Smooth muscle cell (in vitro differentiated cells): ENCODE data around the gene TBX18. TPM values are rescaled to one million over a fixed set of nuclear protein-coding genes. Genes with fewer than 3 reads are reported as not detected.

Source experiments
- DNase-seq: peaks from one replicate; lab custom pipeline; 2025; ENCODE audit not compliant: unreplicated experiment; lab: John Stamatoyannopoulos, UW
- H2AFZ ChIP-seq: fragments of 200-600 bp; sonication (generic); 2 replicates; pipeline ENCODE4 v1.6.0; 2016; ENCODE audit warnings: antibody characterized with exemption, low read depth, mild to moderate bottlenecking
- H3F3A ChIP-seq: fragments of 200-600 bp; sonication (generic); 2 replicates; pipeline ENCODE4 v1.6.0; 2017; ENCODE audit warnings: antibody characterized with exemption, low read depth
- H3K27ac ChIP-seq: fragments of 200-600 bp; sonication (generic); 2 replicates; pipeline ENCODE4 v1.5.1; 2016; ENCODE audit warnings: low read depth, mild to moderate bottlenecking
- H3K27me3 ChIP-seq: fragments of 200-600 bp; sonication (generic); 2 replicates; pipeline ENCODE4 v1.6.1; 2016; ENCODE audit warnings: low read depth, mild to moderate bottlenecking
- H3K36me3 ChIP-seq: fragments of 200-600 bp; sonication (generic); 2 replicates; pipeline ENCODE4 v1.5.1; 2016; ENCODE audit warnings: low read depth
- H3K4me1 ChIP-seq: fragments of 200-600 bp; sonication (generic); 2 replicates; pipeline ENCODE4 v1.5.1; 2016; ENCODE audit warnings: low read depth
- H3K4me2 ChIP-seq: fragments of 200-600 bp; sonication (generic); 2 replicates; pipeline ENCODE4 v1.6.0; 2016; ENCODE audit warnings: mild to moderate bottlenecking
- H3K4me3 ChIP-seq: fragments of 200-600 bp; sonication (generic); 2 replicates; pipeline ENCODE4 v1.5.1; 2016; ENCODE audit warnings: mild to moderate bottlenecking
- H3K79me2 ChIP-seq: fragments of 200-600 bp; sonication (generic); 2 replicates; pipeline ENCODE4 v1.6.0; 2016; ENCODE audit warnings: low read depth, mild to moderate bottlenecking
- H3K9ac ChIP-seq: fragments of 200-600 bp; sonication (generic); 2 replicates; pipeline ENCODE4 v1.6.0; 2016; ENCODE audit warnings: low read depth
- H3K9me3 ChIP-seq: fragments of 200-600 bp; sonication (generic); replicated peaks from 2 replicates; pipeline ENCODE4 v1.5.1; 2016; ENCODE audit warnings: low read depth
- H4K20me1 ChIP-seq: fragments of 200-600 bp; sonication (generic); 2 replicates; pipeline ENCODE4 v1.6.0; 2016; ENCODE audit warnings: low read depth
- WGBS: methylation state at CpG from one replicate; pipeline ENCODE4 v1.1.7; 2016; ENCODE audit warnings: low lambda C conversion rate; 5-methylcytosine and 5-hydroxymethylcytosine counted together
- polyA plus RNA-seq: library from polyadenylated mRNA; unstranded; fragments of >200 nt; fragmentation: Nextera tagmentation; extraction: Ambion mirVana; gene quantifications from 2 replicates; pipeline ENCODE4 v1.2.1, GENCODE V29; 2016
- total RNA-seq: library from RNA; depleted of rRNA; stranded (reverse); fragments of >200 nt; gene quantifications from 2 replicates; pipeline ENCODE4 v1.2.3, GENCODE V29; 2014
- TF ChIP-seq, protein P1 (sequence below): fragments of 200-600 bp; sonication (generic); IDR thresholded peaks from 2 replicates; pipeline ENCODE4 v1.5.1; 2017; ENCODE audit warnings: borderline replicate concordance, mild to moderate bottlenecking, antibody characterized with exemption; ENCODE audit not compliant: insufficient read depth, poor library complexity, severe bottlenecking

Gene TBX18
- total and polyA plus RNA-seq, 2 experiments from 2014 or later, result 0.59 to 2.3 TPM

DNA sequence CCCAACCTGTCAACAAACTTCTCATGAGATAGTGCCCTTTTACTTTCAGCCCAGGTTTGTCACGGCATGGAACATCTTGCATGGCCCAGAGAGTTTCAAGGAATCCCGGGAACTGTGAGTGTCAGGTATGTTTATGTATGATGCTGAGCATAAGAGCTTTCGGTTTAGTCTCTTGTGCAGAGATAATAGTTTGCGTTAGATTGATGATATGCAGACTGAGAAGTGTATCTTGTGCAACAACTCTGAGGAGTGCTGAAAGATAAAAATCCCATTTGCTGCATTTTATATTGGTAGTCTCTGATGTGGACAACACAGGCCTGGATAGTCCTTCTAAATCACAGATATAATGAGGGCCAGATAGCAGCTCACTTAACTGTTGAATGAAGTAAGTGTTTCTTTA is 99.0 kb downstream of the TBX18 start:
- Histone ChIP-seq H3K4me3 (no peak overlapping the region), H3K79me2 (no peaks in the 10 kb centered on the region), H3K27ac (no peak overlapping the region), H3K36me3 (no peaks in the 10 kb centered on the region), H3K4me1 (no peaks in the 10 kb centered on the region), H4K20me1 (no peaks in the 10 kb centered on the region), H3K9me3 (no peaks in the 10 kb centered on the region), H3F3A (no peaks in the 10 kb centered on the region), H2AFZ (no peak overlapping the region), H3K4me2 (no peak overlapping the region), H3K27me3 (no peaks in the 10 kb centered on the region), H3K9ac (no peak overlapping the region)
- TF ChIP-seq, protein P1, sequence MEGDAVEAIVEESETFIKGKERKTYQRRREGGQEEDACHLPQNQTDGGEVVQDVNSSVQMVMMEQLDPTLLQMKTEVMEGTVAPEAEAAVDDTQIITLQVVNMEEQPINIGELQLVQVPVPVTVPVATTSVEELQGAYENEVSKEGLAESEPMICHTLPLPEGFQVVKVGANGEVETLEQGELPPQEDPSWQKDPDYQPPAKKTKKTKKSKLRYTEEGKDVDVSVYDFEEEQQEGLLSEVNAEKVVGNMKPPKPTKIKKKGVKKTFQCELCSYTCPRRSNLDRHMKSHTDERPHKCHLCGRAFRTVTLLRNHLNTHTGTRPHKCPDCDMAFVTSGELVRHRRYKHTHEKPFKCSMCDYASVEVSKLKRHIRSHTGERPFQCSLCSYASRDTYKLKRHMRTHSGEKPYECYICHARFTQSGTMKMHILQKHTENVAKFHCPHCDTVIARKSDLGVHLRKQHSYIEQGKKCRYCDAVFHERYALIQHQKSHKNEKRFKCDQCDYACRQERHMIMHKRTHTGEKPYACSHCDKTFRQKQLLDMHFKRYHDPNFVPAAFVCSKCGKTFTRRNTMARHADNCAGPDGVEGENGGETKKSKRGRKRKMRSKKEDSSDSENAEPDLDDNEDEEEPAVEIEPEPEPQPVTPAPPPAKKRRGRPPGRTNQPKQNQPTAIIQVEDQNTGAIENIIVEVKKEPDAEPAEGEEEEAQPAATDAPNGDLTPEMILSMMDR, result no peak
- WGBS, result 61% methylated on average over 4 of the region's 4 CpGs
- no peak for DNase-seq

DNA sequence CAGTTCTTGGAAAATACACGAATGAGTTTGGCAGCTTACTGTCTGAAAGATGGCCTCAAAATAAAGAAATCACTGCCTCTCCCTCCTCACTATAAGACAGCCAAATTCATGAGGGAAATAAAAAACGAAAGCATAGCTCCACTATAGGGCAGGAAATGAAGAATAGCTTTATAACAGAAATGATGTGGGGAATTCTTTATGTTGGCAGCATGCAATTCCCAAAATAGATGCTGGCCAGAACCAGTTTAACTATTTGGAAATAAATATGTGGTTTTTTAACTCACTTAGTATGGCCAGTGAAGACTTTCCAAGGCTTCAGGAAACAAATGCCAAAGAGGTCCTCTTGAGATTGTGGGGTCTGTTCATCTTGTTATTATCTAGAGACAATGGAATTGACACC is 100.5 kb downstream of the TBX18 start:
- H3F3A ChIP-seq, result no peaks in the 10 kb centered on the region
- no peaks in the 10 kb centered on the region for H3K9me3 ChIP-seq
- H3K79me2 ChIP-seq, result no peaks in the 10 kb centered on the region
- no peak overlapping the region for H3K4me2 ChIP-seq
- H3K36me3 ChIP-seq, result no peaks in the 10 kb centered on the region
- H2AFZ ChIP-seq, result no peak overlapping the region
- DNase-seq, result no peak
- WGBS, result 92% methylated on average over 2 of the region's 2 CpGs
- no peak overlapping the region for H3K9ac ChIP-seq
- H3K4me1 ChIP-seq, result no peaks in the 10 kb centered on the region
- TF ChIP-seq, protein P1, result no peak
- no peak overlapping the region for H3K27ac ChIP-seq
- H3K4me3 ChIP-seq, result no peak overlapping the region
- no peaks in the 10 kb centered on the region for H4K20me1 ChIP-seq
- H3K27me3 ChIP-seq, result no peaks in the 10 kb centered on the region

DNA sequence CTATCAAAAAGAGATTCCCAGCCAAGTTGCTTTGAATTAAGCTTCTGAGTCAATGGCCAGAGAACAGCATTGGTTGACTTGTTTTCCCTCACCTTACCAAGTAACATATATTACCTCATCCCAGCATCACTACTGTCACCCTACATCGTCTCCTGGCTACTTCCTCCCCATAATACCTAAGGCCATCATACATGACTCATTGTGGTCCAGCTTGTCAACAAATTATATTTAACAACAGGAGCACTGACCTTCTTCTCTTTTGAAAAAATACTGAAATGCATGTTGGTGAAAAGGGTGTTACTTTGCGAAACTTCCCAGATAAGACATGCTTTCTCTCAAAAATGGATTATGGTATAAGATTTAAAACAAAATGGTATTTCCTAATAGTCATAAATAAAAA is 106.9 kb downstream of the TBX18 start:
- H3K79me2 ChIP-seq, result no peaks in the 10 kb centered on the region
- H3K9ac ChIP-seq, result no peak overlapping the region
- WGBS, result 77% methylated on average over 2 of the region's 2 CpGs
- H3K9me3 ChIP-seq, result no peaks in the 10 kb centered on the region
- H3K4me1 ChIP-seq, result no peaks in the 10 kb centered on the region
- H3K27me3 ChIP-seq, result no peaks in the 10 kb centered on the region
- no peak overlapping the region for H2AFZ ChIP-seq
- no peaks in the 10 kb centered on the region for H4K20me1 ChIP-seq
- H3K36me3 ChIP-seq, result no peaks in the 10 kb centered on the region
- no peaks in the 10 kb centered on the region for H3F3A ChIP-seq
- no peak overlapping the region for H3K4me3 ChIP-seq
- no peak overlapping the region for H3K4me2 ChIP-seq
- DNase-seq, result no peak
- H3K27ac ChIP-seq, result no peak overlapping the region
- TF ChIP-seq, protein P1, result no peak

DNA sequence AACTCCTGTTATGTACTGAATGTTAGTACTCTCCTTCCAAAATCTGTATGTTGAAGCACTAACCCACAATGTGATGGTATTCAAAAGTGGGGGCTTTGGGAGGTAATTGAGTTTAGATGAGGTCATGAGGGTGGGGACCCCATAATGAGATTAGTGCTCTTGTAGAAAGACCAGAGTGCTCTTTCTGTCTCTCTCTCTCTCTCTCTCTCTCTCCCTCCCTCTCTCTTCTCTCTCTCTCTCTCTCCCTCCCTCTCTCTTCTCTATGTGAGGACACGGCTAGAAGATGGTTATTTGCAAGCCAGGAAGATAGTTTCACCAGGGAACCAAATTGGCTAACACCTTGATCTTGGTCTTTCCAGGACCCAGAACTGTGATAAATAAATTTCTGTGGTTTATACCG is 107.4 kb downstream of the TBX18 start:
- 85% methylated on average over 2 of the region's 2 CpGs for WGBS
- Histone ChIP-seq H3K79me2 (no peaks in the 10 kb centered on the region), H3K9me3 (no peaks in the 10 kb centered on the region), H3K36me3 (no peaks in the 10 kb centered on the region), H3K4me1 (no peaks in the 10 kb centered on the region), H3F3A (no peaks in the 10 kb centered on the region), H2AFZ (no peak overlapping the region), H3K27ac (no peak overlapping the region), H3K4me2 (no peak overlapping the region), H4K20me1 (no peaks in the 10 kb centered on the region), H3K4me3 (no peak overlapping the region), H3K27me3 (no peaks in the 10 kb centered on the region), H3K9ac (no peak overlapping the region)
- no peak for DNase-seq
- TF ChIP-seq, protein P1, result no peak
